Esophagus (tissue), 2 donors: ENCODE data around the gene SULT1A4. TPM values are rescaled to one million over a fixed set of nuclear protein-coding genes. Genes with fewer than 3 reads are reported as not detected.
"Not testable (repeated sequence)": the region's sequence is repeated elsewhere in the genome, so short reads cannot be mapped to it uniquely, and the experiment has no call there.

ENCODE experiments used
- H3K27ac ChIP-seq, 2 donors: one replicate each; pipeline ENCODE4 v1.5.1; 2013; ENCODE audit warnings: low read depth in 2 of 2, mild to moderate bottlenecking in 2 of 2, inconsistent platforms in 1 of 2, low read length in 1 of 2, moderate library complexity in 1 of 2
- H3K27me3 ChIP-seq, 2 donors: one replicate each; pipeline ENCODE4 v1.6.1; 2013; ENCODE audit warnings: low read length in 2 of 2, control low read depth in 1 of 2, mild to moderate bottlenecking in 1 of 2; ENCODE audit not compliant: insufficient read depth in 2 of 2, control insufficient read depth in 1 of 2
- H3K36me3 ChIP-seq, 2 donors: one replicate each; pipeline ENCODE4 v1.6.1; 2013; ENCODE audit warnings: low read length in 1 of 2; ENCODE audit not compliant: control insufficient read depth in 2 of 2, insufficient read depth in 2 of 2
- H3K4me1 ChIP-seq, 2 donors: one replicate each; pipeline ENCODE4 v1.6.1; 2013; ENCODE audit warnings: low read length in 1 of 2; ENCODE audit not compliant: control insufficient read depth in 2 of 2, insufficient read depth in 2 of 2
- H3K4me3 ChIP-seq, 2 donors: one replicate each; pipeline ENCODE4 v1.5.1; 2013; ENCODE audit warnings: low read length in 2 of 2, mild to moderate bottlenecking in 2 of 2, low read depth in 1 of 2, moderate library complexity in 1 of 2
- H3K9me3 ChIP-seq, 2 donors: one replicate each; pipeline ENCODE4 v1.6.1; 2013; ENCODE audit warnings: mild to moderate bottlenecking in 2 of 2, low read depth in 1 of 2, low read length in 1 of 2, moderate library complexity in 1 of 2; ENCODE audit not compliant: control insufficient read depth in 2 of 2, insufficient read depth in 1 of 2
- WGBS, 2 donors: extraction: QIAGEN DNeasy Blood & Tissue Kit; methylation state at CpG; one replicate each; pipeline ENCODE4 v1.1.7; 2013; 5-methylcytosine and 5-hydroxymethylcytosine counted together
- polyA plus RNA-seq, 2 donors: library from polyadenylated mRNA; stranded (reverse); fragments of 200-250 nt; gene quantifications; one replicate each; pipeline ENCODE4 v1.2.3, GENCODE V29; 2013
- donor health status: healthy with polysubstance abuse.
- donor health status: Bipolar disorder and iron deficiency.

The SULT1A4 gene
- 1 to 10 TPM; 5.7 to 6.6 TPM for polyA plus RNA-seq

GRCh38 chr16:29459706-29460646 lies at the start of gene SULT1A4:
Gene SULT1A4, plus strand, starts transcription at chr16:29459913. Its CDS starts 1,473 bp downstream, at chr16:29461386.
- H3K4me3 ChIP-seq, H3K4me1 ChIP-seq, H3K27ac ChIP-seq, H3K9me3 ChIP-seq, H3K27me3 ChIP-seq, H3K36me3 ChIP-seq: not testable (repeated sequence)
- WGBS, 2 donors = no CpG with 5 or more reads among the region's 13 CpGs

GRCh38 chr16:29423587-29423986 lies 36.1 kb upstream of the SULT1A4 start:
- H3K9me3 ChIP-seq, H3K36me3 ChIP-seq, H3K4me1 ChIP-seq, H3K27ac ChIP-seq, H3K27me3 ChIP-seq, H3K4me3 ChIP-seq: not testable (repeated sequence)
- WGBS, 2 donors = 92 to 98% methylated on average over 2 of the region's 2 CpGs

- H3K9me3 ChIP-seq, H3K27me3 ChIP-seq, H3K36me3 ChIP-seq, H3K4me3 ChIP-seq, H3K27ac ChIP-seq, H3K4me1 ChIP-seq: not testable (repeated sequence)
- WGBS, 2 donors = 88 to 90% methylated on average over 3 of the region's 3 CpGs
Measured at GRCh38 chr16:29425390-29425789, 34.3 kb upstream of the SULT1A4 start.

GRCh38 chr16:29453754-29454153 lies 6.0 kb upstream of the SULT1A4 start:
- WGBS, 2 donors = no CpG with 5 or more reads among the region's 21 CpGs

GRCh38 chr16:29454269-29454668 lies 5.4 kb upstream of the SULT1A4 start, which contains the start of the genes BOLA2 and SLX1B:
Gene BOLA2, minus strand, starts transcription at chr16:29454351. Its CDS starts 98 bp downstream, at chr16:29454253.
Gene SLX1B, plus strand, starts transcription at chr16:29454533.
- not testable (repeated sequence) for H3K27me3 ChIP-seq, H3K4me3 ChIP-seq, H3K36me3 ChIP-seq, H3K27ac ChIP-seq, H3K4me1 ChIP-seq, H3K9me3 ChIP-seq
- no CpG with 5 or more reads among the region's 33 CpGs for WGBS, 2 donors

More at GRCh38 chr16:29453754-29454153, 6.0 kb upstream of the SULT1A4 start:
- H3K9me3 ChIP-seq, H3K4me3 ChIP-seq, H3K27ac ChIP-seq, H3K4me1 ChIP-seq, H3K27me3 ChIP-seq, H3K36me3 ChIP-seq: not testable (repeated sequence)

GRCh38 chr16:29454828-29455227 lies 4.9 kb upstream of the SULT1A4 start:
- not testable (repeated sequence) for H3K27ac ChIP-seq, H3K27me3 ChIP-seq, H3K9me3 ChIP-seq, H3K36me3 ChIP-seq, H3K4me1 ChIP-seq, H3K4me3 ChIP-seq
- no CpG with 5 or more reads among the region's 29 CpGs for WGBS, 2 donors

- WGBS, 2 donors = 78 to 96% methylated on average over 1 of the region's 2 CpGs
- H3K4me3 ChIP-seq, H3K36me3 ChIP-seq, H3K27ac ChIP-seq, H3K9me3 ChIP-seq, H3K4me1 ChIP-seq, H3K27me3 ChIP-seq: not testable (repeated sequence)
Measured at GRCh38 chr16:29457660-29458059, 2.1 kb upstream of the SULT1A4 start.

- not testable (repeated sequence) for H3K4me3 ChIP-seq, H3K27me3 ChIP-seq, H3K9me3 ChIP-seq, H3K4me1 ChIP-seq, H3K27ac ChIP-seq, H3K36me3 ChIP-seq
- no CpG with 5 or more reads among the region's 9 CpGs for WGBS, 2 donors
Measured at GRCh38 chr16:29460647-29461030, 926 bp downstream of the SULT1A4 start.

GRCh38 chr16:29465985-29466824 lies 6.5 kb downstream of the SULT1A4 start:
- WGBS, 2 donors = no CpG with 5 or more reads among the region's 57 CpGs
- not testable (repeated sequence) for H3K36me3 ChIP-seq, H3K27me3 ChIP-seq, H3K27ac ChIP-seq, H3K9me3 ChIP-seq, H3K4me3 ChIP-seq, H3K4me1 ChIP-seq
